Astrocyte of the spinal cord (primary cell): ENCODE results near the gene SLC6A3.

Source experiments
- DNase-seq: peaks from one replicate; pipeline ENCODE4 v3.0.0; 2011; ENCODE audit warnings: low read depth, low spot score
- H3K4me3 ChIP-seq: 2 replicates; pipeline ENCODE4 v1.5.1; 2011; ENCODE audit warnings: low read depth, mild to moderate bottlenecking, low read length, moderate library complexity
- CTCF ChIP-seq: IDR thresholded peaks from 2 replicates; pipeline ENCODE4 v1.5.1; 2012; ENCODE audit warnings: low read depth, mild to moderate bottlenecking, low read length, inconsistent platforms
- in situ Hi-C: cut with HindIII; loops from 2 replicates; pipeline ENCODE4 v1.10.0; 2017; ENCODE audit warnings: low sequenced_read_pairs

Gene SLC6A3

GRCh38 chr5:1465117-1465516 is 19.9 kb upstream of the SLC6A3 start:
- no peak overlapping the region for H3K4me3 ChIP-seq
- no peak for TF ChIP-seq CTCF
- DNase-seq: no peak
- in situ Hi-C loops: no loop called here

DNA sequence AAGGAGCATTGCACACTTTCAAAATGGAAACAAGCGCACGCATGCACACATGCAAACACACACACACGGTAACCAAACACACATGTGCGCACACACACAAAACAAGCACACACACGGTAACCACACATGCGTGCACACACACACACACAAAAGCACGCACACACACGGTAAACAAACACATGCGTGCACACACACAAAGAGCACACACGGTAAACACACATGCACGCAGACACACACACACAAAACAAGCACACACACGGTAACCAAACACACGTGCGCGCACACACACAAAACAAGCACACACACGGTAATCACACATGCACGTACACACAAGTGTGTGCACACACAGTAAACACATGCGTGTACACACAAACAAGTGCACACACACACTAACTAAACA is 19.3 kb upstream of the SLC6A3 start:
- in situ Hi-C loops: no loop called here
- DNase-seq: no peak
- TF ChIP-seq CTCF: no peak
- H3K4me3 ChIP-seq: no peak overlapping the region

DNA sequence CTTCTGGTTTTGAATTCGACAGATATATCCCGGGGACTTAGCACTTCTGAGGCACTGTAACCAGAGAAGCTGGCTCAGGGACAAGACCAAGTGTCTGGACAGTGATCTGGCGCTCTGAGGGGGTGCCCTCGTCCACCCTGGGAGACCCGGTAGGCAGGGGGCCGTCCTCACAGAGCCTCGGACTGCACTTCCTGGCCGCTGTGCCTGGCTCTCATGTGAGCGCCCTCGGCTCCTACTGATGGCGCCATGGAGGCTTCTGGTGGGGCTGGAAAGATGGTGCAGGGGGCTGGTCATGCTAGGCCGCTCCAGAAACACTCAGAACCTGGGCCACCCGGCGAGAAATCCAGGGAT is 18.8 kb upstream of the SLC6A3 start:
- TF ChIP-seq CTCF: no peak
- no peak for DNase-seq
- in situ Hi-C loops: no loop called here
- H3K4me3 ChIP-seq: no peak overlapping the region

DNA sequence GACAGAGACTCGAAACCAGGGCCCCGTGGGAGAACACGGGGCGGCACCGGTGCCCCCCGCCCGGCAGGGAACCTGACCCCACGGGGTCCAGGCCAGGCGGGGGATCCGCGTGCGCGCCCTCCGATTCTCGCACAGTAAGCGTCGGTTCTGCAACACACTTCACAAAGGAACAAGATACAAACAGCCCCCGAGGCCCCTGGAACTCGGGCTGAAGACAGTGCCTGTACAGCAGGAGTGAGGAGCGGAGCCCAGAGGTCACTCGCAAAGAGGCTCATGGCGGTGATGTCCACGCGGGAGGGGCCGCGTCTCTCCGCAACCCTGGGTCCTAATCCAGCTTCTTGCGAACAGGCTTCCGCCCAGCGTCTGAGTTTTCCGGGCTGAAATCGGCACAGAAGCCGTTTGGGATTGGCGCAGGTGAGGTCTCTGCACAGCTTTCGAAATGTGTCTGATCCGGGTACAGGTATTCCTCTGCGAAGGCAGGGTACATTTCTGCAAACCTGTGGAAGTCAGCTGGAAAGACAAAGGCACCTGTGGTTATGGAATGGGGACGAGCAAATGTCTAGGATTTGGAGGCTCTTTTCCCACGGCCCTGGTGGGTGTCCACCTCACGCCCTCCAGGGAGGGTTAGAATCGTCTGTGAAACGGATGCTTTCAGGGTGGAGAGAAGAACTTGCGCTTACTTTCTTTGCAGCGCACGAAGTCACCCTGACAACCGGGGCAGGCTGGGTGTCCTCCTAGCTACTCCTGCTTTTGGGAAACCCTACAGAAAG is 18.3 kb upstream of the SLC6A3 start:
- in situ Hi-C loops: no loop called here
- DNase-seq: no peak
- no peak for TF ChIP-seq CTCF
- H3K4me3 ChIP-seq: no peak overlapping the region

- in situ Hi-C loops: no loop called here
- no peak overlapping the region for H3K4me3 ChIP-seq
- no peak for TF ChIP-seq CTCF
- DNase-seq: no peak
Observed at GRCh38 chr5:1462358-1462757, 17.1 kb upstream of the SLC6A3 start.

DNA sequence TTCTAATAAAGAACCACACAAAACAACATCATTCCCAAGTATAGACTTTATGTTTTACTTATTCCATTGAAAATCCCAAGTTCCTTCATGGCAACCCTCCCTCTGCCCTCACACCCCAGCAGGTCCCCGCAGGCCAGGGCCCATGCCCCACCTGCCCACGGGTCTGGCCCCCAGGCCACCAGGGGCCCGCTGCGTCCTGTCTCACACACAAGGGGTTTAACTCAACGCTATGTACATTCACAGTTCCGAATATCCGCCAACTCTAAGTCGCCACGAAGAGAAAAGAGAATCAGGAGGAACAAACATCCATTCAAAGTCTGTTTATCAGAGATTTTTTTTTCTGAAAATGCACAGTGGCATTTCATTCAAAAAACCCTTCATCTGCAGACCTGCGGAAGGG is 16.2 kb upstream of the SLC6A3 start:
- no peak for TF ChIP-seq CTCF
- no peak overlapping the region for H3K4me3 ChIP-seq
- in situ Hi-C loops: no loop called here
- DNase-seq: no peak
